ENCODE data around the gene MYH7.

- no peak for TF ChIP-seq POLR2AphosphoS5 (IDR thresholded peaks at IDR 0.05; ENCODE audit: low read depth, low read length)
- TF ChIP-seq TAF1 (IDR thresholded peaks at IDR 0.05; ENCODE audit: borderline replicate concordance, low read depth, low read length), result no peak
Observed at GRCh38 chr14:23376482-23377197, 58.8 kb downstream of the MYH7 start, which contains the start of gene CMTM5.
